HK-2 (cell line): ENCODE data around the gene MRPS2.
"Not testable (repeated sequence)": the region's sequence is repeated elsewhere in the genome, so short reads cannot be mapped to it uniquely, and the experiment has no call there.

ENCODE experiments used
- DNase-seq: peaks from one replicate; pipeline ENCODE4 v3.0.0-alpha.2; 2018; ENCODE audit not compliant: unreplicated experiment

MRPS2 gene

GRCh38 chr9:135531096-135531495 lies 30.6 kb downstream of the MRPS2 start:
- no peak for DNase-seq

- DNase-seq, result no peak
These were observed 32.6 kb downstream of the MRPS2 start for GRCh38 chr9:135533113-135533512.

GRCh38 chr9:135533674-135534073 lies 33.2 kb downstream of the MRPS2 start:
- DNase-seq, result no peak

- not testable (repeated sequence) for DNase-seq
These were observed 33.8 kb downstream of the MRPS2 start for GRCh38 chr9:135534192-135534711.

- DNase-seq, result not testable (repeated sequence)
These were observed 34.3 kb downstream of the MRPS2 start for GRCh38 chr9:135534826-135535225.

- not testable (repeated sequence) for DNase-seq
These were observed 35.1 kb downstream of the MRPS2 start for GRCh38 chr9:135535631-135536030.

GRCh38 chr9:135536216-135536615 lies 35.7 kb downstream of the MRPS2 start:
- no peak for DNase-seq

GRCh38 chr9:135543262-135543894 lies 42.9 kb downstream of the MRPS2 start:
- DNase-seq, result not testable (repeated sequence)

- DNase-seq, result no peak
These were observed 44.6 kb downstream of the MRPS2 start for GRCh38 chr9:135544981-135545635.

GRCh38 chr9:135545646-135546176 lies 45.2 kb downstream of the MRPS2 start, which contains the start of gene OBP2A:
OBP2A (plus strand) TSS chr9:135546126; CDS start chr9:135546181, 55 bp downstream.
- not testable (repeated sequence) for DNase-seq

GRCh38 chr9:135546792-135547617 lies 46.5 kb downstream of the MRPS2 start:
- DNase-seq, result not testable (repeated sequence)

GRCh38 chr9:135547756-135548736 lies 47.6 kb downstream of the MRPS2 start:
- no peak for DNase-seq

GRCh38 chr9:135549478-135550343 lies 49.2 kb downstream of the MRPS2 start:
- not testable (repeated sequence) for DNase-seq

GRCh38 chr9:135550344-135550918 lies 49.9 kb downstream of the MRPS2 start:
- no peak for DNase-seq

GRCh38 chr9:135551031-135551430 lies 50.5 kb downstream of the MRPS2 start:
- DNase-seq, result no peak

GRCh38 chr9:135551456-135551855 lies 51.0 kb downstream of the MRPS2 start:
- no peak for DNase-seq

GRCh38 chr9:135552021-135552697 lies 51.7 kb downstream of the MRPS2 start:
- no peak for DNase-seq

- DNase-seq, result no peak
These were observed 52.3 kb downstream of the MRPS2 start for GRCh38 chr9:135552698-135553171.
